HL-60/S4 (cell line): ENCODE results near the gene KIAA1217.
"Not testable (repeated sequence)": the region's sequence is repeated elsewhere in the genome, so short reads cannot be mapped to it uniquely, and the experiment has no call there.

ENCODE experiments used
- in situ Hi-C: fragments of 300-500 bp; cut with MboI; formaldehyde crosslinking; loops from 2 replicates; pipeline ENCODE4 v1.14.3; 2022; ENCODE audit warnings: low sequenced_read_pairs

KIAA1217 gene

GRCh38 chr10:24333736-24334135, 124.8 kb downstream of the KIAA1217 start:
- in situ Hi-C loops = no loop called here

- in situ Hi-C loops = no loop called here
These were observed 125.5 kb downstream of the KIAA1217 start for GRCh38 chr10:24334279-24334939.

DNA sequence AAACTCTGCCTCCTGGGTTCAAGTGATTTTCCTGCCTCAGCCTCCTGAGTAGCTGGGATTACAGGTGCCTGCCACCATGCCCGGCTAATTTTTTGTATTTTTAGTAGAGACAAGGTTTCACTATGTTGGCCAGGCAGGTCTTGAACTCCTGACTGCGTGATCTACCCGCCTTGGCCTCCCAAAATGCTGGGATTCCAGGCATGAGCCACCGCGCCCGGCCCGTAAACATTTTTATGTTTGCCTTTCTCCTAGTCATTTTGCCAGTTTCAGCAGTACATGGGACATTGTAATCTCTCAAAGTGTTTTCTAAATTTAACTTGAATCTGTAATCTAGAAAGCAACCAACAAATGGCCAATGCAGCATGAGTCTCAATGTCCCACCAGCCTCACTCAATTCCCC, 128.8 kb downstream of the KIAA1217 start:
- in situ Hi-C loops = not testable (repeated sequence)

DNA sequence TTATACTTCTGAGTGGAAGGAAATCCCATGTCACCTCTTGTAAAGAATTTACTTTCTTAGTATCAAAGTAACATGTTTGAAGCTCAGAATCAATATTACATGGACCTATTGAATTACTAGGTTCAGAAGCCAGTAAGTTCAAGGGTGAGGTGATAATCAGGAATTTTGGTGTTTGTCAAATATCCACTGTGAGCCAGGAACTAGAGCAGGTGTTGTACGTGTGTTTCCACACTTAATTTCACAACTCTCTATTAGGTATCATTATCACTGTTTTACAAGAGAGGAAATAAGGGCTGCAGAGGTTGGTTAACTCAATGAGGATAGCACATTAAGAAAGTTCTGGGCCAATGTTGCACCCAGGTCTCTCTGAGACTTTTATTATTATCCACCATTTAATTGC, 130.4 kb downstream of the KIAA1217 start:
- in situ Hi-C loops = no loop called here

DNA sequence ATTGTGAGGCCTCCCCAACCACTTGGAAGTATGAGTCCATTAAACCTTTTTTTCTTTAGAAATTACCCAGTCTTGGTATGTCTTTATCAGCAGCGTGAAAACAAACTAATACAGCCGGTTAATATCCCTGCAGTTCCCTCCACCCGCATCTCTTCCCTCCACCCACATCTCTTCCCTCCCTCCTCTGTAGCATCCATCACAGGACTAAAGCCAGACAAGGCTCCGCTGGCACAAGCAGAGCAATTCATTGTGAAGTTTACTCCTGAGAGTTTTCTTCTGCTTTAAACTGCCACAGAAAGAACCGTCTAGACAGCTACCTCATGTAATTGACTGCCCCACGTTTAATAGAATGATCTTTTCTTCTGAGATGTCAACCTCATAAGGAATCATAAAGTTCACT, 131.5 kb downstream of the KIAA1217 start:
- in situ Hi-C loops = no loop called here

DNA sequence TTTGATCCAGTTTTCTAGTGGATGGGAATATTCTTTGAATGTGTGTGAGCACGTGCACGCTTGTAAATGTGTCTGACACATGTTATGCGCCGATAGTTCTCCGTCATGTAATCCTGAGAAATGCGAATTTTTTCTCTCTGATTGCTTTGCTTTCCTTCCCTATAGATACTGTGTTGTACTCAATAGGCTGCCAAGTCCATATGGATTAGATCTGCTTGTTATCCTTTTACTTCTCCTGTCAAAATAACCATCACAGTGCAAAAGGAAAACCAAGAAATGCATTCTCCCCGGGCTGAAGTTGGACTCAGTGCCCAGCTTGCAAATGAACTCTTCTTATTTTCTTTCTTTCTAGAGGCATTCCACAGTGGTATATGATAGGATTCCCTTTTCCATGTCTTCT, 131.9 kb downstream of the KIAA1217 start:
- in situ Hi-C loops = no loop called here

DNA sequence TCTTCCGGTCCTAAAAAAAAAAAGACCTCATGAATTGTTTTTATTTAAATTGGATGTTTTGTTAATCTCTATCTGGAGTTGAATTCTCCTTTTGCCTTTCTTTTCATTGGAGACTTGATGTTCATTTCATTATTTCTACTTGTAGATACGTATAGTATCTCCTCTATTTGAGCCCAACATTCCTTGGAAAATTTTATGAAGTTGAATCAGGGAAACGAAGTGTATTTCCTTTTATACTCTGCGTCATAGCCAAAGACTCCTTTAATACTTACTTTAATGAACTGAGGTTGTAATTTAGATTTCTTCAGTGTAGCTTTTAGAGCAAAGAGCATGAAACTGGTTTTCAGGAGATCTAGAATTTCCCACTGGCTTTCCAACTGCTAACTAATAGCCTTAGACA, 132.4 kb downstream of the KIAA1217 start:
- in situ Hi-C loops = no loop called here

GRCh38 chr10:24341897-24342296, 133.0 kb downstream of the KIAA1217 start:
- in situ Hi-C loops = no loop called here

DNA sequence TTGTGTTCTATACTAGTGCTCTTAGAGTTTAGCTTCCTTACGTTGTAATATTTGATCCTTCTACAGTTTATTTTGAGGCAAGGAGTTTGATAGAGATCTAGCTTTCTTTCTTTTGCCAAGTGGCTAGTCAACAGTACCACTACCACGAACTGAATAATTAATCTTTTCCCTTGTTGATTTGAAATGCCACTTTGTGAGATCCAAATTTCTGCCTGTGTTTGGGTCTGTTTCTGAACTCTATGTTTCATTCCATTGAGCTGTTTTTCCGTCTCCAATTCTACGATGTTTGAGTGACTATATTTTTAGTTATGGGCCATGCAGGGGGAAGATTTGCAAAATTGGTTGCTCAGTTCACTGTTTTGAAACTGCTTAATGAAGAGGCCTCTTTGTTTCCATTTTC, 134.7 kb downstream of the KIAA1217 start:
- in situ Hi-C loops = no loop called here

GRCh38 chr10:24344279-24344678, 135.3 kb downstream of the KIAA1217 start:
- in situ Hi-C loops = no loop called here

DNA sequence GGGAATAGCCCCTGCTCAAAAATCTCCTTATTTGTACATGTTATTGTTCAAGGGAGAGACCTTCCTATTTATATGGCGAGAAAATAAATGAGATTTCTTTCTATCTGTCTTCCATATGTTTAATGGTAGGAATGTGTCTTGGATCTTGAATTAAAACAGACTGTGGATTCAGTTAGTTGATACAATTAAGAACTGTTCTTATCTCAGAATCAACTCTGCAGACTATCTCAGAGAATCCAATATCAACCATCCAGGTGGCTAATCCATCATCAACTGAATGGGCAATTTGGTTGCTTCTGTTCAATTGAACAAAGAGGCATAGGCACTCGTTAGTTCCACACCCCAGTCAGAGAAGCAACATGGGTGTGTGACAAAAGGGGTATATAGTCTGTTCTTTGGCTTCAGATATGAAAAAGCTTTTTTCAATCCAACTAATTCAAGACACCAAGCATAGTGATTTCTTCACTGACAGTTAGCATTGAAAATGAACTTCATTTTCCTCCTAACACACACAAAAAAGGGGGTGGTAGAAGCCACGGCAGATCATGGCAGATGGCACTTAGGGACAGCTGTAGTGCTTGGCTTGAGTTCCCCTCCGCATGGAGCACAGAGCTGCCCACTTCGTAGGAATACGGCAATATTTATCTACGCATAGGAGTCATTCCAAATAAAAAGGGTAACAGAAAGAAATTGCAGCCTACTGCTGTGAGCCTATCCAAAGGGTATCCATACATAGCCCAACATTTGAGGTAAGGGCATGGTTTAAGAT, 135.9 kb downstream of the KIAA1217 start:
- in situ Hi-C loops = no loop called here

DNA sequence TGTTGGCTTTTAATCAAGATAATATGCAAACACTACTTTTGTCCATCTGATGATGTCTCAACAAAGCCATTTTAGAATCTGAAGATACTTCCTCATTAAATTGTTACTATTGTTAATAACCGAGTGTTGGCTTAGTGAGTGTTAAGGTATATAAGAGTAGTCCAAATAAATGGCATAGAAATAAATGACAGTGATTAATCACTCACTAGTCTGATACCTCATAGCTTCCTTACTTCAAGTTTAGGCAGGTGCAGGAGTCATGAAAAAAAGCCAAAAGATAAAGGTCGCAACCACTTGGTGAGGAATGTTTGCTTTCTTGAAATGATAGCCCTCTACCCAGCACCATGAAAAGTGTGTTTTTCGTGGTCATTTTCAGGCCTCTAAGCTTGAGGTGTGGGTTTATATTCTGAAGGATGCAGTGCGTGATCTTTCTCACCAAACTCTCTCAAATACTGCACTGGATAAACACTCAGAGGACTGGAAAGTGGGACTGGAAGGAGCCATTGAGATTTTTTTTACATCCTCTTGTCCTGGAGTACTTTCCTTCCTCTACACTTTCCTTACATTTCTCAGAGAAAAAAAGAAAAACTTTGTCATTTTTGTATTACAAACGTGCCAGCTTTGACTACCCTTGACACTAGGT, 138.1 kb downstream of the KIAA1217 start:
- in situ Hi-C loops = no loop called here

- in situ Hi-C loops = no loop called here
These were observed 140.6 kb downstream of the KIAA1217 start for GRCh38 chr10:24349379-24350001.

DNA sequence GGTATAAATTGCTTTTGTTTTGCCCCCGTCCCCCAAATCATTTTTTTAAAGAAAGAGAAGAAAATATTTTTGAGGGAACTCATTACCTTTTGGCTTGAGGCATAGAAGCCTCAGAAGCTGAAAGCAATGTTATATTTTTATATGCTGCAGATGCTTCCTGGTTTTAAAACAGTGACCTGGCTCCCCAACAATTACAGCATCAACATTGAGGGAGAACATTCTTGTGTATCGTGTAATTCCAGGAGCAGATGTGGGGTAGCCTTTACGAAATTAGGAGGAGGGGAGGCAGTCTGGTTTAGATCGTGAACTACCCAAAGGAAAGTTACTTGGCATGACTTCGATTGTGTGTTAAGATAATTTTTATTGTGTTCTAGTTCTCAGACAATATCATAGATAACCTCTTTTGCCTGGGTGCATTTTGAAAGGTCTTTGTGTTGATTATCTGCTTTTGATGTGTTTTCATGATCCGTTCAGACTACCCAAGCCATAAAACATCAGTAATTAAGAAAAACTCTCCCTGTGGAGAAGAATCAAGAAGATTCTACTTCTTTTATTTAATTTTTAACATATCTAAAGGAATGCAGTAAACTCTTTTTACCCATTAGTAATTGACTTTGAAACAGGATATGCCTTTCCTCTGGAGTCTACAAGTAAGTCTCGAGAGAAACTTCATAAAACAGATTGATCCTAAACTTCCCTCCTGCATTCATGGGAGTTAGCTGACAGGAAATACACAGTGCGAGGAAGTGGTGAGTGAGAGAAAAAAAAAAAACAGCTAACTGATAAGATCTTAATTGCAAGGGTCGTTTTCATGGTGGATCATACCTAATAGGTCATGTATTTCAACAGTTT, 141.4 kb downstream of the KIAA1217 start:
- in situ Hi-C loops = no loop called here

GRCh38 chr10:24350922-24351225, 141.9 kb downstream of the KIAA1217 start:
- in situ Hi-C loops = not testable (repeated sequence)

DNA sequence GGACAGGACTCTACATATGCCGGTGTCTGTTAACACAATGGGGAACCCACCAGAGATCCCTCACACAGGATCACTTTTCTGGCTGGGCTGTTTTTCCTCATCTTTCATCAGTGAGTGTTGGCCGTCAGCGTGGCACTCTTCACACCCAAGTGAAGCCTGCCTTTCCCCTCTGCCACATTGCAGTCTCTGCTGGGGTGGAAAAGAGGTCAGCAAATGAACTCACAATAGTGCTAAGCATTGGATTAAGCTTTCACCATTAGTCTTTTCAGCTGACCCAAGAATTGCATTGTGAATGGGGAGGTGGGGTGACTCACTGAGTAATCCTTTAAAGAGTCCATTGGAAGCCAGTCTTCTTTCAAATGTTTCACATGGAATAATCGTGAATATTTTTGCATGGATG, 143.0 kb downstream of the KIAA1217 start:
- in situ Hi-C loops = no loop called here

DNA sequence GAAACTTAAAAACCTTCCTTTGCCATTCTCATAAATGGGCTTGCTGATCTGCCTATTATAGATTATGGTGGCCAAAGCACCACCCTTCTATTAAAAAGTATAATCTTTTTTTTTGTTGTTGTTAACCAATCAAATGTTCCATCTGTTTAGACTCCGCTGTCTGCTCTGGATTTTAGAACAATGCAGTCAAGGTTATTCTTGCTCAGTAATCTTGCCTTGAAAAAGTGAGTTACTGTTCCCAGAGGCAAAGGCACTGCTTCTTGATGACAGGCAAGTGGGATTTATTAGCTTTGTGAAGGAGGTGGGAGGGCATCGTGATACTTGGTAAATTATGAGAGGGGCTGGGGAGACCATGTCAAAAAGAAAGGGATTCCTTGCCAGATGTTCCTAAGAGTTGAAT, 143.5 kb downstream of the KIAA1217 start:
- in situ Hi-C loops = no loop called here

GRCh38 chr10:24353319-24353718, 144.4 kb downstream of the KIAA1217 start:
- in situ Hi-C loops = no loop called here

DNA sequence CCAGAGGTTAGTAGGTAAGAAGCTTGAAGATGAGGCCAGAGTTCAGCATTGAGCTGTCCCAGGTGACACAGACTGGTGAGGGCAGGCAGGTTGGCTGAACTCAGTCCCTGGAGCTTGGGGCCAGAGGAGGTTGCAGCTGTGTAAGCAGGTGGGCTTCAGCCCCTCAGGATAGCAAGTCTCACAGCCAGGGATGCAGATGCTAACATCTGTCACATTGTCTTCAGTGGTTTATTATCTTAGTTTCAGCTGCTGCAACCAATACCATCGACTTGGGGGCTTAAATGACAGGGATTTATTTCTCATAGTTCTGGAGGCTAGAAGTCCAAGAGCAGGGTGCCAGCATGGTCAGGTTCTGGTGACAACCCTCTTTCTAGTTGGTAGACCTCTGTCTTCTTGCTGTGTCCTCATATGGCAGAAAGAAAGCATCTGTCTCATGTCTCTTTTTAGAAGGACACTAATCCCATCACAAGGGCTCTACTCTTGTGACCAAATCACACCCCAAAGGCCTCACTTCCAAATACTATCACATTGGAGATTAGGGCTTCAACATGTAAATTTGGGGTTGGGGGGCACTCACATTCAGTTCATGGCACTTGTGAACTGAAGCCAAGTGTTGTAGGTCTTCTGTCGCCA, 146.2 kb downstream of the KIAA1217 start:
- in situ Hi-C loops = no loop called here

GRCh38 chr10:24357344-24358004, 148.5 kb downstream of the KIAA1217 start:
- in situ Hi-C loops = no loop called here
